HCT116 (cell line): Measurements from ENCODE around the gene PFKFB3. TPM values are rescaled to one million over a fixed set of nuclear protein-coding genes. Genes with fewer than 3 reads are reported as not detected.

ENCODE experiments used
- ATAC-seq: fragments of 200-7000 bp; cut with Tn5 transposase; 2 replicates; pipeline ENCODE4 v1.9.1; 2020; ENCODE audit warnings: mild to moderate bottlenecking, moderate library complexity
- BruUV-seq: library from RNA; stranded (reverse); fragments of 400-500 nt; replicated peaks from 2 replicates; lab custom pipeline; 2021; lab: Mats Ljungman, UMichigan
- CTCF ChIA-PET: fragments of 300-600 bp; sonication (Branson Sonifier 250); formaldehyde crosslinking; loops from one replicate; lab custom pipeline; 2021; ENCODE audit warnings: antibody characterized with exemption; lab: Charles Lee
- POLR2A ChIA-PET: fragments of 300-600, 350-600 bp; sonication (Branson Sonifier 250); formaldehyde crosslinking; loops from one replicate; lab custom pipeline; 2021; ENCODE audit warnings: antibody characterized with exemption; lab: Charles Lee
- RAD21 ChIA-PET, 2 experiments: fragments of 300-600 bp; sonication (Branson Sonifier 250); formaldehyde crosslinking; loops; one replicate each; lab custom pipeline; 2023; ENCODE audit warnings: low total read pairs in 2 of 2; ENCODE audit not compliant: uncharacterized antibody in 2 of 2, unreplicated experiment in 2 of 2, low non-redundant PET in 1 of 2; lab: Charles Lee
- DNase-seq: peaks from one replicate; pipeline ENCODE4 v3.0.0-alpha.2; 2010; ENCODE audit warnings: low read depth, low spot score
- H2AFZ ChIP-seq: fragments of 200-600 bp; shearing (Covaris generic), sonication (generic); 2 replicates; pipeline ENCODE4 v1.6.1; 2017; ENCODE audit warnings: low read depth, mixed run types, mixed read lengths, antibody characterized with exemption, low read length; ENCODE audit not compliant: poor library complexity, severe bottlenecking
- H3K27ac ChIP-seq: 2 replicates; pipeline ENCODE4 v1.5.1; 2012; ENCODE audit warnings: low read depth, low read length
- H3K27me3 ChIP-seq: fragments of 200-600 bp; sonication (generic); 2 replicates; pipeline ENCODE4 v1.6.1; 2016; ENCODE audit warnings: mixed run types, low read length, mixed read lengths; ENCODE audit not compliant: insufficient read depth
- H3K36me3 ChIP-seq, 2 experiments: fragments of 200-500 bp in 1 of 2; fragments of 200-600 bp in 1 of 2; sonication (Bioruptor generic) in 1 of 2; sonication (generic) in 1 of 2; 2 replicates each; pipeline versions ENCODE4 v1.5.1 to v1.6.1; 2014 to 2016; ENCODE audit warnings: low read length in 2 of 2, inconsistent platforms in 1 of 2, mixed read lengths in 1 of 2, mixed run types in 1 of 2; ENCODE audit not compliant: insufficient read depth in 2 of 2, control insufficient read depth in 1 of 2
- H3K4me1 ChIP-seq, 2 experiments: fragments of 200-600 bp in 1 of 2; sonication (generic) in 1 of 2; 2 replicates each; pipeline versions ENCODE4 v1.5.1 to v1.6.1; 2012 to 2017; ENCODE audit warnings: low read length in 2 of 2, inconsistent platforms in 1 of 2, mild to moderate bottlenecking in 1 of 2, mixed read lengths in 1 of 2, mixed run types in 1 of 2, moderate library complexity in 1 of 2; ENCODE audit not compliant: insufficient read depth in 2 of 2, control insufficient read depth in 1 of 2
- H3K4me2 ChIP-seq: fragments of 200-600 bp; sonication (generic); 2 replicates; pipeline ENCODE4 v1.6.1; 2017; ENCODE audit warnings: mixed run types, low read length, mixed read lengths
- H3K4me3 ChIP-seq, 2 experiments: fragments of 200-600 bp in 1 of 2; sonication (generic) in 1 of 2; replicated peaks in 1 of 2; 2 replicates each; pipeline ENCODE4 v1.5.1; 2011 to 2016; ENCODE audit warnings: low read length in 2 of 2, control low read depth in 1 of 2, low read depth in 1 of 2, mild to moderate bottlenecking in 1 of 2, mixed read lengths in 1 of 2, mixed run types in 1 of 2
- H3K79me2 ChIP-seq: fragments of 200-600 bp; sonication (generic); 2 replicates; pipeline ENCODE4 v1.6.1; 2017; ENCODE audit warnings: mild to moderate bottlenecking, mixed run types, low read length, moderate library complexity, mixed read lengths; ENCODE audit not compliant: insufficient read depth
- H3K9ac ChIP-seq: fragments of 200-600 bp; sonication (generic); 2 replicates; pipeline ENCODE4 v1.6.1; 2016; ENCODE audit warnings: low read length, mixed read lengths
- H3K9me2 ChIP-seq: fragments of 200-600 bp; sonication (generic), shearing (Covaris generic); 2 replicates; pipeline ENCODE4 v1.6.1; 2017; ENCODE audit warnings: mixed run types, mild to moderate bottlenecking, moderate library complexity; ENCODE audit not compliant: insufficient read depth
- H3K9me3 ChIP-seq, 2 experiments: fragments of 200-500 bp in 1 of 2; fragments of 200-600 bp in 1 of 2; sonication (Bioruptor generic) in 1 of 2; sonication (generic) in 1 of 2; 2 replicates each; pipeline ENCODE4 v1.6.1; 2014 to 2017; ENCODE audit warnings: low read length in 2 of 2, mixed read lengths in 2 of 2, inconsistent platforms in 1 of 2, low read depth in 1 of 2, mild to moderate bottlenecking in 1 of 2, mixed run types in 1 of 2, moderate library complexity in 1 of 2; ENCODE audit not compliant: control insufficient read depth in 1 of 2, insufficient read depth in 1 of 2
- H4K20me1 ChIP-seq: fragments of 200-600 bp; sonication (generic), shearing (Covaris generic); 2 replicates; pipeline ENCODE4 v1.6.1; 2017; ENCODE audit warnings: mixed run types, mild to moderate bottlenecking, moderate library complexity; ENCODE audit not compliant: insufficient read depth
- CBX3 ChIP-seq: IDR thresholded peaks from 2 replicates; pipeline ENCODE4 v1.6.1; 2012; ENCODE audit warnings: low read depth
- CEBPB ChIP-seq: IDR thresholded peaks from 2 replicates; pipeline ENCODE4 v1.6.1; 2012; ENCODE audit warnings: low read depth
- EGR1 ChIP-seq: IDR thresholded peaks from 2 replicates; pipeline ENCODE4 v1.6.1; 2012; ENCODE audit warnings: low read depth
- ELF1 ChIP-seq: IDR thresholded peaks from 2 replicates; pipeline ENCODE4 v1.6.1; 2012; ENCODE audit warnings: low read depth, borderline replicate concordance
- EZH2 ChIP-seq: fragments of 200-600 bp; sonication (generic); IDR thresholded peaks from 2 replicates; pipeline ENCODE4 v1.6.1; 2017; ENCODE audit warnings: antibody characterized with exemption, mixed run types
- EZH2phosphoT487 ChIP-seq: fragments of 200-600 bp; IDR thresholded peaks from 2 replicates; pipeline ENCODE4 v1.6.1; 2018; ENCODE audit warnings: antibody characterized with exemption, borderline replicate concordance
- FOSL1 ChIP-seq: IDR thresholded peaks from 2 replicates; pipeline ENCODE4 v1.6.1; 2012; ENCODE audit warnings: low read depth
- JUND ChIP-seq: IDR thresholded peaks from 2 replicates; pipeline ENCODE4 v1.6.1; 2012
- POLR2A ChIP-seq: IDR thresholded peaks from 2 replicates; pipeline ENCODE4 v1.7.0; 2011; ENCODE audit warnings: borderline replicate concordance; ENCODE audit not compliant: insufficient read depth, insufficient read length; ENCODE audit errors: extremely low read depth
- POLR2AphosphoS5 ChIP-seq: IDR thresholded peaks from 2 replicates; pipeline ENCODE4 v1.6.1; 2011; ENCODE audit warnings: mild to moderate bottlenecking, low read depth, low read length, moderate library complexity
- RAD21 ChIP-seq: IDR thresholded peaks from 2 replicates; pipeline ENCODE4 v1.6.1; 2012; ENCODE audit warnings: low read depth, mild to moderate bottlenecking
- SP1 ChIP-seq: IDR thresholded peaks from 2 replicates; pipeline ENCODE4 v1.6.1; 2012; ENCODE audit warnings: low read depth
- SRF ChIP-seq: IDR thresholded peaks from 2 replicates; pipeline ENCODE4 v1.6.1; 2012; ENCODE audit warnings: low read depth
- TCF7L2 ChIP-seq: IDR thresholded peaks from 2 replicates; pipeline ENCODE4 v1.7.0; 2011; ENCODE audit warnings: borderline replicate concordance, inconsistent platforms; ENCODE audit not compliant: insufficient read depth, insufficient read length; ENCODE audit errors: extremely low read depth
- YY1 ChIP-seq: IDR thresholded peaks from 2 replicates; pipeline ENCODE4 v1.6.1; 2011; ENCODE audit warnings: low read length, low read depth, moderate library complexity, mild to moderate bottlenecking; ENCODE audit not compliant: insufficient replicate concordance; ENCODE audit errors: extremely low read depth
- intact Hi-C: fragments of 100-400 bp; cut with micrococcal nuclease; formaldehyde crosslinking; loops from 2 replicates; pipeline ENCODE4 v1.10.0; 2022
- total RNA-seq: library from RNA; stranded (reverse); gene quantifications from one replicate; pipeline ENCODE4 v1.2.1, GENCODE V29; 2021; ENCODE audit not compliant: unreplicated experiment
- TF ChIP-seq, protein P1 (sequence below): IDR thresholded peaks from 2 replicates; pipeline ENCODE4 v1.6.1; 2012
- TF ChIP-seq, protein P2 (sequence below), 3 experiments: fragments of 200-600 bp in 1 of 3; sonication (generic) in 1 of 3; IDR thresholded peaks in 2 of 3; conservative IDR thresholded peaks in 1 of 3; 2 replicates each; pipeline ENCODE4 v1.5.1; 2012 to 2017; ENCODE audit warnings: low read depth in 2 of 3, low read length in 2 of 3, antibody characterized with exemption in 1 of 3, borderline replicate concordance in 1 of 3, control low read depth in 1 of 3, mild to moderate bottlenecking in 1 of 3, mixed read lengths in 1 of 3, mixed run types in 1 of 3, moderate library complexity in 1 of 3; ENCODE audit not compliant: insufficient read depth in 1 of 3
- TF ChIP-seq, protein P3 (sequence below): IDR thresholded peaks from 2 replicates; pipeline ENCODE4 v1.6.1; 2012; ENCODE audit warnings: low read depth
- TF ChIP-seq, protein P4 (sequence below): IDR thresholded peaks from 2 replicates; pipeline ENCODE4 v1.6.1; 2012

Gene PFKFB3
- total RNA-seq, 1 experiment from 2014 or later = 50.8 TPM

DNA sequence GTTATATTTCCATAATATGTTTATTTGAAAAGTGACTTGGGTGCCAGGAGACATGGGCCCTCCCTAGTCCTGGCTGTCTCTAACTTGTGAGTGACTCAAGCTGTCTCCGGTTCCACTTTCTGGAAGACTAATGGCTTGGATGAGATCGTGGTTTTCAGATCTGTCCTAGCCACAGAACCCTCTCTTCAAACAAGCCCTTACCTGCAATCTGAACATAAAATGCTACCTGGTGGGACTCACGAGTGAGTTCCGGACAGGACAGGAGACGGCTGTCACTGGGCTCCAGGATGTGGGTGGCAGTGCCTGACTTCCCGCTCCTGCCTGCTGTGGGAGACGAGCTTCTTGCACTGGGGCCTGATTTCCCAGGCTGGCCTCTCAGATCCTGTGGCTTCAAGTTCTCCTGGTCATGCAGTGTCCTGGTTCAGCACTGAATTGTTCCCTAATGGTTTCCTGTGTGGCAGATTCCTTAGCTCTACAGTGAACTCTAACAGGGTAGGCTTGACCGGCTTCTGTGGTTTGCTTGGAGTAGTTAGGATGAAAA is 26.0 kb upstream of the PFKFB3 start (continued):
- TF ChIP-seq, protein P1, sequence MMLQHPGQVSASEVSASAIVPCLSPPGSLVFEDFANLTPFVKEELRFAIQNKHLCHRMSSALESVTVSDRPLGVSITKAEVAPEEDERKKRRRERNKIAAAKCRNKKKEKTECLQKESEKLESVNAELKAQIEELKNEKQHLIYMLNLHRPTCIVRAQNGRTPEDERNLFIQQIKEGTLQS = no peak
- TF ChIP-seq, protein P2, sequence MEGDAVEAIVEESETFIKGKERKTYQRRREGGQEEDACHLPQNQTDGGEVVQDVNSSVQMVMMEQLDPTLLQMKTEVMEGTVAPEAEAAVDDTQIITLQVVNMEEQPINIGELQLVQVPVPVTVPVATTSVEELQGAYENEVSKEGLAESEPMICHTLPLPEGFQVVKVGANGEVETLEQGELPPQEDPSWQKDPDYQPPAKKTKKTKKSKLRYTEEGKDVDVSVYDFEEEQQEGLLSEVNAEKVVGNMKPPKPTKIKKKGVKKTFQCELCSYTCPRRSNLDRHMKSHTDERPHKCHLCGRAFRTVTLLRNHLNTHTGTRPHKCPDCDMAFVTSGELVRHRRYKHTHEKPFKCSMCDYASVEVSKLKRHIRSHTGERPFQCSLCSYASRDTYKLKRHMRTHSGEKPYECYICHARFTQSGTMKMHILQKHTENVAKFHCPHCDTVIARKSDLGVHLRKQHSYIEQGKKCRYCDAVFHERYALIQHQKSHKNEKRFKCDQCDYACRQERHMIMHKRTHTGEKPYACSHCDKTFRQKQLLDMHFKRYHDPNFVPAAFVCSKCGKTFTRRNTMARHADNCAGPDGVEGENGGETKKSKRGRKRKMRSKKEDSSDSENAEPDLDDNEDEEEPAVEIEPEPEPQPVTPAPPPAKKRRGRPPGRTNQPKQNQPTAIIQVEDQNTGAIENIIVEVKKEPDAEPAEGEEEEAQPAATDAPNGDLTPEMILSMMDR (IDR thresholded peaks at IDR 0.05 in 2 of 3, conservative IDR thresholded peaks at IDR 0.05 in 1 of 3; ENCODE audit: borderline replicate concordance in 1 of 3, insufficient read depth in 1 of 3, low read depth in 2 of 3, low read length in 2 of 3) = no peak
- no peak for TF ChIP-seq YY1
- no peak; the same call in 1 of the 2 replicates for TF ChIP-seq POLR2AphosphoS5

DNA sequence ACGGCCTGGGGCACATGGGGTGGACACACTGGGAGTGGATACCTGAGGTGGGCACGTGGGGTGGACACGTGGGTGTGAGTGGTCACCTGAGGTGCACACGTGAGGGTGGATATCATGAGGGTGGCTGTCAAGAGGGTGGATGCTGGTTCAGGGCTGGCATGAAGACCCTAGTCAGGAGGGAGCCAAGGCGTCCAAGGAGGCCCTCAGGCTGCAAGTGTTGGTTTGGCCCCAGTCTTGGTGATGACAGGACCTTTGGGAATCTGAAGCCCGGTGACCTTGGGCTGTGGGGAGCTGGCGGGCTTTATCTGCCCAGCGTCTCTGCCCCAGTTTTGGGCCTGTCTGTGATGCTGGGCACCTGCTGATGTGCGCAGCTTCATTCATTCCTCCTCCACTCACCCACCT is 24.9 kb upstream of the PFKFB3 start:
- peaks cover 9% of the 10 kb centered on the region; the same call in 1 of the 2 replicates for H4K20me1 ChIP-seq
- CTCF ChIA-PET = no interaction called here

More for the DNA sequence above, 24.9 kb upstream of the PFKFB3 start:
- no peak overlapping the region for H3K4me3 ChIP-seq
- no peak for ATAC-seq
- no peak for DNase-seq
- intact Hi-C loops = no loop called here
- peaks cover 0 to 6% of the 10 kb centered on the region in 2 experiments; a peak in 1 of 4 replicates for H3K4me1 ChIP-seq
- peaks cover 66% of the 10 kb centered on the region for H3K79me2 ChIP-seq
- no peak overlapping the region for H3K27ac ChIP-seq
- H2AFZ ChIP-seq = no peak overlapping the region
- ChIA-PET POLR2A (no interaction called here), RAD21 (no interaction called here)
- TF ChIP-seq, protein P3, sequence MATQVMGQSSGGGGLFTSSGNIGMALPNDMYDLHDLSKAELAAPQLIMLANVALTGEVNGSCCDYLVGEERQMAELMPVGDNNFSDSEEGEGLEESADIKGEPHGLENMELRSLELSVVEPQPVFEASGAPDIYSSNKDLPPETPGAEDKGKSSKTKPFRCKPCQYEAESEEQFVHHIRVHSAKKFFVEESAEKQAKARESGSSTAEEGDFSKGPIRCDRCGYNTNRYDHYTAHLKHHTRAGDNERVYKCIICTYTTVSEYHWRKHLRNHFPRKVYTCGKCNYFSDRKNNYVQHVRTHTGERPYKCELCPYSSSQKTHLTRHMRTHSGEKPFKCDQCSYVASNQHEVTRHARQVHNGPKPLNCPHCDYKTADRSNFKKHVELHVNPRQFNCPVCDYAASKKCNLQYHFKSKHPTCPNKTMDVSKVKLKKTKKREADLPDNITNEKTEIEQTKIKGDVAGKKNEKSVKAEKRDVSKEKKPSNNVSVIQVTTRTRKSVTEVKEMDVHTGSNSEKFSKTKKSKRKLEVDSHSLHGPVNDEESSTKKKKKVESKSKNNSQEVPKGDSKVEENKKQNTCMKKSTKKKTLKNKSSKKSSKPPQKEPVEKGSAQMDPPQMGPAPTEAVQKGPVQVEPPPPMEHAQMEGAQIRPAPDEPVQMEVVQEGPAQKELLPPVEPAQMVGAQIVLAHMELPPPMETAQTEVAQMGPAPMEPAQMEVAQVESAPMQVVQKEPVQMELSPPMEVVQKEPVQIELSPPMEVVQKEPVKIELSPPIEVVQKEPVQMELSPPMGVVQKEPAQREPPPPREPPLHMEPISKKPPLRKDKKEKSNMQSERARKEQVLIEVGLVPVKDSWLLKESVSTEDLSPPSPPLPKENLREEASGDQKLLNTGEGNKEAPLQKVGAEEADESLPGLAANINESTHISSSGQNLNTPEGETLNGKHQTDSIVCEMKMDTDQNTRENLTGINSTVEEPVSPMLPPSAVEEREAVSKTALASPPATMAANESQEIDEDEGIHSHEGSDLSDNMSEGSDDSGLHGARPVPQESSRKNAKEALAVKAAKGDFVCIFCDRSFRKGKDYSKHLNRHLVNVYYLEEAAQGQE = no peak
- TF ChIP-seq JUND (no peak), FOSL1 (no peak), CBX3 (no peak), POLR2AphosphoS5 (no peak), POLR2A (no peak), EZH2 (no peak), RAD21 (no peak), EGR1 (no peak), CEBPB (no peak), TCF7L2 (no peak), YY1 (no peak), ELF1 (no peak), SRF (no peak), SP1 (no peak), EZH2phosphoT487 (no peak)
- TF ChIP-seq, protein P4, sequence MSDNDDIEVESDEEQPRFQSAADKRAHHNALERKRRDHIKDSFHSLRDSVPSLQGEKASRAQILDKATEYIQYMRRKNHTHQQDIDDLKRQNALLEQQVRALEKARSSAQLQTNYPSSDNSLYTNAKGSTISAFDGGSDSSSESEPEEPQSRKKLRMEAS = no peak
- H3K9me2 ChIP-seq = no peaks in the 10 kb centered on the region
- no peaks in the 10 kb centered on the region for H3K27me3 ChIP-seq
- no TSS peak for BruUV-seq
- no peak overlapping the region for H3K4me2 ChIP-seq
- no peaks in the 10 kb centered on the region for H3K9me3 ChIP-seq
- H3K36me3 ChIP-seq = no peaks in the 10 kb centered on the region; a peak in 1 of 4 replicates
- no peak overlapping the region for H3K9ac ChIP-seq
